H1 (cell line): ENCODE results near the gene HTR4. TPM values are rescaled to one million over a fixed set of nuclear protein-coding genes. Genes with fewer than 3 reads are reported as not detected.

Source experiments
- CBX8 ChIP-seq: fragments of 300-800, 300-1000 bp; sonication (generic); IDR thresholded peaks from 2 replicates; pipeline ENCODE4 v1.7.1; 2016; ENCODE audit warnings: low read depth, low read length, borderline replicate concordance
- FOSL1 ChIP-seq: IDR thresholded peaks from 2 replicates; pipeline ENCODE4 v1.6.1; 2011; ENCODE audit warnings: mild to moderate bottlenecking, low read depth, low read length, moderate library complexity; ENCODE audit not compliant: insufficient read depth
- NANOG ChIP-seq: IDR thresholded peaks from 2 replicates; pipeline ENCODE4 v1.6.1; 2011; ENCODE audit warnings: low read length, low read depth, mild to moderate bottlenecking, inconsistent platforms; ENCODE audit not compliant: insufficient read depth, poor library complexity, severe bottlenecking
- polyA plus RNA-seq, 7 experiments: library from polyadenylated mRNA; depleted of rRNA in 3 of 7; stranded (reverse) in 5 of 7; unstranded in 2 of 7; fragments of >200 nt in 5 of 7; fragments of 200-250 nt in 2 of 7; gene quantifications; 1 replicate in 5 of 7; 2 replicates in 1 of 7; 4 replicates in 1 of 7; pipeline versions ENCODE4 v1.2.1 to v1.2.3, GENCODE V29; 2011 to 2013; ENCODE audit warnings: missing spikeins in 2 of 7, mixed read lengths in 2 of 7
- total RNA-seq: library from RNA; stranded (reverse); fragmentation: NEBNext Ultra II Directional; extraction: Animal tissue kit (Norgen Biotek cat#: 25700); gene quantifications from 2 replicates; pipeline ENCODE4 v1.2.1, GENCODE V29; 2021
- TF ChIP-seq, protein P1 (sequence below): fragments of 300-600 bp; sonication (generic); IDR thresholded peaks from 2 replicates; pipeline ENCODE4 v1.7.1; 2012; ENCODE audit warnings: low read length, moderate library complexity, mild to moderate bottlenecking, inconsistent platforms; ENCODE audit not compliant: insufficient replicate concordance

The HTR4 gene
- total and polyA plus RNA-seq, 2 of the 8 experiments (the other 6 are each of a cell fraction or from before 2014, with no cell fraction given), result not detected

DNA sequence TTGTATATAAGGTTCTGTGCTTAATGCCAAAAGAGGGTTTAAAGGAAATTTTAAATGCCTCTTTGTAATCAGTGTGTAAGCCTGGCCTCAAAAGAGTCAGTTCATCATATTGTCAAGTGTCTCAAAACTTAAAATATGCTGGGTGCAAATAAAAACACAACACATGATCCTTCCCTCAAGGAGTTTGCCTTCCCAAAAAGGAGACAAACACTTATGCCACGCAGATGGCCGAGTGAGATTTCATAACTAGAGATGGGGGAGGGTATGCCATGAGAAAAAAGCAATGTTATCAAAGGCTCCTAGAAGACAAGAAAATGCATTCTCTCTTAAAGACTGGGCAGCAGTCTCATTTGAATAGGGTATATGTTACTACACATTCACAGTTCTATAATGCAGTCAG lies 215.4 kb downstream of the HTR4 start (continued):
- TF ChIP-seq, protein P1, sequence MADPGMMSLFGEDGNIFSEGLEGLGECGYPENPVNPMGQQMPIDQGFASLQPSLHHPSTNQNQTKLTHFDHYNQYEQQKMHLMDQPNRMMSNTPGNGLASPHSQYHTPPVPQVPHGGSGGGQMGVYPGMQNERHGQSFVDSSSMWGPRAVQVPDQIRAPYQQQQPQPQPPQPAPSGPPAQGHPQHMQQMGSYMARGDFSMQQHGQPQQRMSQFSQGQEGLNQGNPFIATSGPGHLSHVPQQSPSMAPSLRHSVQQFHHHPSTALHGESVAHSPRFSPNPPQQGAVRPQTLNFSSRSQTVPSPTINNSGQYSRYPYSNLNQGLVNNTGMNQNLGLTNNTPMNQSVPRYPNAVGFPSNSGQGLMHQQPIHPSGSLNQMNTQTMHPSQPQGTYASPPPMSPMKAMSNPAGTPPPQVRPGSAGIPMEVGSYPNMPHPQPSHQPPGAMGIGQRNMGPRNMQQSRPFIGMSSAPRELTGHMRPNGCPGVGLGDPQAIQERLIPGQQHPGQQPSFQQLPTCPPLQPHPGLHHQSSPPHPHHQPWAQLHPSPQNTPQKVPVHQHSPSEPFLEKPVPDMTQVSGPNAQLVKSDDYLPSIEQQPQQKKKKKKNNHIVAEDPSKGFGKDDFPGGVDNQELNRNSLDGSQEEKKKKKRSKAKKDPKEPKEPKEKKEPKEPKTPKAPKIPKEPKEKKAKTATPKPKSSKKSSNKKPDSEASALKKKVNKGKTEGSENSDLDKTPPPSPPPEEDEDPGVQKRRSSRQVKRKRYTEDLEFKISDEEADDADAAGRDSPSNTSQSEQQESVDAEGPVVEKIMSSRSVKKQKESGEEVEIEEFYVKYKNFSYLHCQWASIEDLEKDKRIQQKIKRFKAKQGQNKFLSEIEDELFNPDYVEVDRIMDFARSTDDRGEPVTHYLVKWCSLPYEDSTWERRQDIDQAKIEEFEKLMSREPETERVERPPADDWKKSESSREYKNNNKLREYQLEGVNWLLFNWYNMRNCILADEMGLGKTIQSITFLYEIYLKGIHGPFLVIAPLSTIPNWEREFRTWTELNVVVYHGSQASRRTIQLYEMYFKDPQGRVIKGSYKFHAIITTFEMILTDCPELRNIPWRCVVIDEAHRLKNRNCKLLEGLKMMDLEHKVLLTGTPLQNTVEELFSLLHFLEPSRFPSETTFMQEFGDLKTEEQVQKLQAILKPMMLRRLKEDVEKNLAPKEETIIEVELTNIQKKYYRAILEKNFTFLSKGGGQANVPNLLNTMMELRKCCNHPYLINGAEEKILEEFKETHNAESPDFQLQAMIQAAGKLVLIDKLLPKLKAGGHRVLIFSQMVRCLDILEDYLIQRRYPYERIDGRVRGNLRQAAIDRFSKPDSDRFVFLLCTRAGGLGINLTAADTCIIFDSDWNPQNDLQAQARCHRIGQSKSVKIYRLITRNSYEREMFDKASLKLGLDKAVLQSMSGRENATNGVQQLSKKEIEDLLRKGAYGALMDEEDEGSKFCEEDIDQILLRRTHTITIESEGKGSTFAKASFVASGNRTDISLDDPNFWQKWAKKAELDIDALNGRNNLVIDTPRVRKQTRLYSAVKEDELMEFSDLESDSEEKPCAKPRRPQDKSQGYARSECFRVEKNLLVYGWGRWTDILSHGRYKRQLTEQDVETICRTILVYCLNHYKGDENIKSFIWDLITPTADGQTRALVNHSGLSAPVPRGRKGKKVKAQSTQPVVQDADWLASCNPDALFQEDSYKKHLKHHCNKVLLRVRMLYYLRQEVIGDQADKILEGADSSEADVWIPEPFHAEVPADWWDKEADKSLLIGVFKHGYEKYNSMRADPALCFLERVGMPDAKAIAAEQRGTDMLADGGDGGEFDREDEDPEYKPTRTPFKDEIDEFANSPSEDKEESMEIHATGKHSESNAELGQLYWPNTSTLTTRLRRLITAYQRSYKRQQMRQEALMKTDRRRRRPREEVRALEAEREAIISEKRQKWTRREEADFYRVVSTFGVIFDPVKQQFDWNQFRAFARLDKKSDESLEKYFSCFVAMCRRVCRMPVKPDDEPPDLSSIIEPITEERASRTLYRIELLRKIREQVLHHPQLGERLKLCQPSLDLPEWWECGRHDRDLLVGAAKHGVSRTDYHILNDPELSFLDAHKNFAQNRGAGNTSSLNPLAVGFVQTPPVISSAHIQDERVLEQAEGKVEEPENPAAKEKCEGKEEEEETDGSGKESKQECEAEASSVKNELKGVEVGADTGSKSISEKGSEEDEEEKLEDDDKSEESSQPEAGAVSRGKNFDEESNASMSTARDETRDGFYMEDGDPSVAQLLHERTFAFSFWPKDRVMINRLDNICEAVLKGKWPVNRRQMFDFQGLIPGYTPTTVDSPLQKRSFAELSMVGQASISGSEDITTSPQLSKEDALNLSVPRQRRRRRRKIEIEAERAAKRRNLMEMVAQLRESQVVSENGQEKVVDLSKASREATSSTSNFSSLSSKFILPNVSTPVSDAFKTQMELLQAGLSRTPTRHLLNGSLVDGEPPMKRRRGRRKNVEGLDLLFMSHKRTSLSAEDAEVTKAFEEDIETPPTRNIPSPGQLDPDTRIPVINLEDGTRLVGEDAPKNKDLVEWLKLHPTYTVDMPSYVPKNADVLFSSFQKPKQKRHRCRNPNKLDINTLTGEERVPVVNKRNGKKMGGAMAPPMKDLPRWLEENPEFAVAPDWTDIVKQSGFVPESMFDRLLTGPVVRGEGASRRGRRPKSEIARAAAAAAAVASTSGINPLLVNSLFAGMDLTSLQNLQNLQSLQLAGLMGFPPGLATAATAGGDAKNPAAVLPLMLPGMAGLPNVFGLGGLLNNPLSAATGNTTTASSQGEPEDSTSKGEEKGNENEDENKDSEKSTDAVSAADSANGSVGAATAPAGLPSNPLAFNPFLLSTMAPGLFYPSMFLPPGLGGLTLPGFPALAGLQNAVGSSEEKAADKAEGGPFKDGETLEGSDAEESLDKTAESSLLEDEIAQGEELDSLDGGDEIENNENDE, result no peak
- TF ChIP-seq NANOG, result no peak
- TF ChIP-seq FOSL1, result no peak
- TF ChIP-seq CBX8, result no peak
